ENCODE data around the gene FGFRL1.
"Not testable (repeated sequence)": the region's sequence is repeated elsewhere in the genome, so short reads cannot be mapped to it uniquely, and the experiment has no call there.

Gene FGFRL1

GRCh38 chr4:1041936-1042330, 30.5 kb downstream of the FGFRL1 start:
- DNase-seq: no peak

- DNase-seq: no peak
Measured at GRCh38 chr4:1042352-1043055, 31.1 kb downstream of the FGFRL1 start.

GRCh38 chr4:1043162-1043561, 31.7 kb downstream of the FGFRL1 start:
- DNase-seq: no peak

- DNase-seq: no peak
Measured at GRCh38 chr4:1043651-1044468, 32.4 kb downstream of the FGFRL1 start.

- DNase-seq: no peak
Measured at GRCh38 chr4:1044469-1045192, 33.2 kb downstream of the FGFRL1 start.

- no peak for DNase-seq
Measured at GRCh38 chr4:1045193-1045594, 33.8 kb downstream of the FGFRL1 start.

- no peak for DNase-seq
Measured at GRCh38 chr4:1045595-1046201, 34.3 kb downstream of the FGFRL1 start.

- DNase-seq: not testable (repeated sequence)
Measured at GRCh38 chr4:1046581-1047011, 35.2 kb downstream of the FGFRL1 start.

- no peak for DNase-seq
Measured at GRCh38 chr4:1047106-1047975, 35.9 kb downstream of the FGFRL1 start.

GRCh38 chr4:1047976-1048772, 36.7 kb downstream of the FGFRL1 start:
- DNase-seq: no peak

GRCh38 chr4:1048773-1049590, 37.6 kb downstream of the FGFRL1 start:
- no peak for DNase-seq

GRCh38 chr4:1049591-1049905, 38.1 kb downstream of the FGFRL1 start:
- no peak for DNase-seq

- DNase-seq: no peak
Measured at GRCh38 chr4:1050486-1051213, 39.2 kb downstream of the FGFRL1 start.

GRCh38 chr4:1051472-1051871, 40.0 kb downstream of the FGFRL1 start:
- no peak for DNase-seq

GRCh38 chr4:1052231-1052671, 40.8 kb downstream of the FGFRL1 start:
- DNase-seq: no peak

GRCh38 chr4:1053080-1053661, 41.7 kb downstream of the FGFRL1 start:
- DNase-seq: no peak

- not testable (repeated sequence) for DNase-seq
Measured at GRCh38 chr4:1053891-1054290, 42.5 kb downstream of the FGFRL1 start.

- DNase-seq: not testable (repeated sequence)
Measured at GRCh38 chr4:1054696-1055242, 43.3 kb downstream of the FGFRL1 start.

GRCh38 chr4:1055243-1055701, 43.8 kb downstream of the FGFRL1 start:
- not testable (repeated sequence) for DNase-seq

Data from NCI-H774 (cell line).